Pancreas (tissue), 10 donors: ENCODE measurements around the gene UNC45B. TPM values are rescaled to one million over a fixed set of nuclear protein-coding genes. Genes with fewer than 3 reads are reported as not detected.

Experiments used
- ATAC-seq, 4 donors: fragments of 200-7000 bp; cut with Tn5 transposase; one replicate each; pipeline versions ENCODE4 v1.8.0 to v1.9.1; 2020; ENCODE audit warnings: mild to moderate bottlenecking in 4 of 4, moderate library complexity in 4 of 4
- DNase-seq, 6 donors: peaks; one replicate each; pipeline ENCODE4 v3.0.0-alpha.2; 2020
- FAIRE-seq: peaks from 2 replicates; lab custom pipeline; 2012; peaks lifted over from hg19 to GRCh38; lab: Jason Lieb, UNC
- H3K27ac ChIP-seq, 4 donors: fragments of 200-600 bp; sonication (generic); 1 replicate in 3 of 4; 2 replicates in 1 of 4; pipeline versions ENCODE4 v1.5.0 to v1.8.0; 2020
- H3K27me3 ChIP-seq, 4 donors: fragments of 200-600 bp; one replicate each; pipeline ENCODE4 v1.8.0; 2021
- H3K36me3 ChIP-seq, 3 donors: fragments of 200-600 bp; sonication (generic) in 1 of 3; one replicate each; pipeline versions ENCODE4 v1.5.0 to v1.8.0; 2020 to 2021
- H3K4me1 ChIP-seq, 3 donors: fragments of 200-600 bp; one replicate each; pipeline ENCODE4 v1.8.0; 2021
- H3K4me3 ChIP-seq, 4 donors: fragments of 200-600 bp; sonication (generic) in 2 of 4; one replicate each; pipeline versions ENCODE4 v1.5.0 to v1.8.0; 2020 to 2021
- H3K9me3 ChIP-seq, 4 donors: fragments of 200-600 bp; one replicate each; pipeline ENCODE4 v1.8.0; 2021
- whole genome bisulfite sequencing, 2 donors: extraction: QIAGEN DNeasy Blood & Tissue Kit; methylation state at CpG; one replicate each; pipeline ENCODE4 v1.1.7; 2013; 5-methylcytosine and 5-hydroxymethylcytosine counted together
- intact Hi-C, 3 donors: fragments of 100-400 bp; cut with DNase I; formaldehyde crosslinking; loops; one replicate each; pipeline versions ENCODE4 v1.11.1 to v1.14.2; 2022
- polyA plus RNA-seq, 2 donors: library from polyadenylated mRNA; stranded (reverse); fragments of 200-250 nt; gene quantifications; one replicate each; pipeline ENCODE4 v1.2.3, GENCODE V29; 2013
- total RNA-seq, 6 donors: library from RNA; stranded (reverse); fragmentation: NEBNext Ultra II Directional in 4 of 6; extraction: Animal tissue kit (Norgen Biotek cat#: 25700) in 4 of 6; gene quantifications; one replicate each; pipeline versions ENCODE4 v1.2.1 to v1.2.4, GENCODE V29; 2021 to 2023
- TF ChIP-seq, protein P1 (sequence below), 4 donors: fragments of 200-600 bp; sonication (generic) in 3 of 4; IDR thresholded peaks; one replicate each; pipeline versions ENCODE4 v1.5.0 to v1.8.0; 2021; ENCODE audit warnings: antibody characterized with exemption in 4 of 4
- donor health status: healthy with polysubstance abuse.
- donor health status: DM: no; HTN: no; CAD: no; lungs with moderate emphysema.
- donor health status: DM: no; HTN: no; CAD: no.
- donor health status: control.
- donor health status: control.
- donor health status: Bipolar disorder and iron deficiency.
- donor health status: DM: yes; HTN: yes; CAD: no.
- donor health status: DM: no; HTN: no; CAD: no.
- donor health status: DM: no; HTN: no; CAD: no.
- donor health status: DM: yes; HTN: yes; CAD: no.

The UNC45B gene
- total and polyA plus RNA-seq, 8 donors: 0.02 to 0.06 (median 0.04) TPM; not detected in 5

DNA sequence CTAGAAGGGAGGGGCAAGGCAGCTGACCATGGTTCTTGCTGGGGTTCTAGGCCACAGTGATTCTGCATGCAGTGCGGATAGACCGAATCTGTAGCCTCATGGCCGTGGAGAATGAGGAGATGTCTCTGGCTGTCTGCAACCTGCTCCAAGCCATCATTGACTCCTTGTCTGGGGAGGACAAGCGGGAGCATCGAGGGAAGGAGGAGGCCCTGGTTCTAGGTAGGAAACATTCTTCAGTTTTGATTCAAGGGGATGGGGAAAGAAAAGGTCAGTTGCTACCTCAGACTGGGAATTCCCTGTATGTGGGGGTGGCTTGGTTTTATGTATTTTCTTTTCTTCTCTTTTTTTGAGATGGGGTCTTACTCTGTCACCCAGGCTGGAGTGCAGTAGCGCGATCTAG is 7.6 kb downstream of the UNC45B start:
- no peak overlapping the region for H3K4me3 ChIP-seq
- ATAC-seq (no peak), FAIRE-seq (no peak), DNase-seq (peak in 1 of 6 donors; percentile 14)
- TF ChIP-seq, protein P1, sequence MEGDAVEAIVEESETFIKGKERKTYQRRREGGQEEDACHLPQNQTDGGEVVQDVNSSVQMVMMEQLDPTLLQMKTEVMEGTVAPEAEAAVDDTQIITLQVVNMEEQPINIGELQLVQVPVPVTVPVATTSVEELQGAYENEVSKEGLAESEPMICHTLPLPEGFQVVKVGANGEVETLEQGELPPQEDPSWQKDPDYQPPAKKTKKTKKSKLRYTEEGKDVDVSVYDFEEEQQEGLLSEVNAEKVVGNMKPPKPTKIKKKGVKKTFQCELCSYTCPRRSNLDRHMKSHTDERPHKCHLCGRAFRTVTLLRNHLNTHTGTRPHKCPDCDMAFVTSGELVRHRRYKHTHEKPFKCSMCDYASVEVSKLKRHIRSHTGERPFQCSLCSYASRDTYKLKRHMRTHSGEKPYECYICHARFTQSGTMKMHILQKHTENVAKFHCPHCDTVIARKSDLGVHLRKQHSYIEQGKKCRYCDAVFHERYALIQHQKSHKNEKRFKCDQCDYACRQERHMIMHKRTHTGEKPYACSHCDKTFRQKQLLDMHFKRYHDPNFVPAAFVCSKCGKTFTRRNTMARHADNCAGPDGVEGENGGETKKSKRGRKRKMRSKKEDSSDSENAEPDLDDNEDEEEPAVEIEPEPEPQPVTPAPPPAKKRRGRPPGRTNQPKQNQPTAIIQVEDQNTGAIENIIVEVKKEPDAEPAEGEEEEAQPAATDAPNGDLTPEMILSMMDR (IDR thresholded peaks at IDR 0.05): no peak
- no peaks in the 10 kb centered on the region for H3K9me3 ChIP-seq
- H3K27ac ChIP-seq: no peak overlapping the region
- H3K27me3 ChIP-seq: no peaks in the 10 kb centered on the region
- WGBS, 2 donors: 81 to 92% methylated on average over 7 of the region's 7 CpGs
- H3K36me3 ChIP-seq: no peaks in the 10 kb centered on the region
- no peaks in the 10 kb centered on the region for H3K4me1 ChIP-seq
- intact Hi-C loops: no loop called here

DNA sequence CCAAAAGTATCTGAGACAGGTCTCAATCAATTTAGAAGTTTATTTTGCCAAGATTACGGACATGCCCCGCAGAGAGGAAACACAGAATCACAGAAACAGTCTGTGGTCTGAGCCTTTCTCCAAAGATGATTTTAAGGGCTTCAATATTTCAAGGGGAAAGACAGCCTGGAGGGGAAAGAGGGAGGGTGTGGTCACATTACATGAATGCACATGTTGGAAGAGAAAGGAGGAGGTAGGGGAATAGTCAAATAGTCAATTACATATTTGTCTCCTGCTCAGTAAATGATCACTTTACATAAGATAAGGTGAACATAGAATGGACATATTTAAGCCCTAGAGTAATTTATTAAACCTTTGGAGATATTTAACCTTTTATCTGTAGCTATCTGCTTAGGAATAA is 12.3 kb downstream of the UNC45B start:
- FAIRE-seq (no peak), ATAC-seq (no peak), DNase-seq (no peak)
- TF ChIP-seq, protein P1 (IDR thresholded peaks at IDR 0.05): no peak
- Histone ChIP-seq H3K27ac (no peak overlapping the region), H3K4me1 (no peaks in the 10 kb centered on the region), H3K36me3 (no peaks in the 10 kb centered on the region), H3K27me3 (no peaks in the 10 kb centered on the region), H3K9me3 (no peaks in the 10 kb centered on the region), H3K4me3 (no peak overlapping the region)
- intact Hi-C loops: loop anchor here in 1 of 3 donors (10.0 kb wide), 1 partner anchor 375 kb away; the partner anchor contains the start of gene SLFN12L
- 55 to 72% methylated on average over 2 of the region's 2 CpGs for WGBS, 2 donors

DNA sequence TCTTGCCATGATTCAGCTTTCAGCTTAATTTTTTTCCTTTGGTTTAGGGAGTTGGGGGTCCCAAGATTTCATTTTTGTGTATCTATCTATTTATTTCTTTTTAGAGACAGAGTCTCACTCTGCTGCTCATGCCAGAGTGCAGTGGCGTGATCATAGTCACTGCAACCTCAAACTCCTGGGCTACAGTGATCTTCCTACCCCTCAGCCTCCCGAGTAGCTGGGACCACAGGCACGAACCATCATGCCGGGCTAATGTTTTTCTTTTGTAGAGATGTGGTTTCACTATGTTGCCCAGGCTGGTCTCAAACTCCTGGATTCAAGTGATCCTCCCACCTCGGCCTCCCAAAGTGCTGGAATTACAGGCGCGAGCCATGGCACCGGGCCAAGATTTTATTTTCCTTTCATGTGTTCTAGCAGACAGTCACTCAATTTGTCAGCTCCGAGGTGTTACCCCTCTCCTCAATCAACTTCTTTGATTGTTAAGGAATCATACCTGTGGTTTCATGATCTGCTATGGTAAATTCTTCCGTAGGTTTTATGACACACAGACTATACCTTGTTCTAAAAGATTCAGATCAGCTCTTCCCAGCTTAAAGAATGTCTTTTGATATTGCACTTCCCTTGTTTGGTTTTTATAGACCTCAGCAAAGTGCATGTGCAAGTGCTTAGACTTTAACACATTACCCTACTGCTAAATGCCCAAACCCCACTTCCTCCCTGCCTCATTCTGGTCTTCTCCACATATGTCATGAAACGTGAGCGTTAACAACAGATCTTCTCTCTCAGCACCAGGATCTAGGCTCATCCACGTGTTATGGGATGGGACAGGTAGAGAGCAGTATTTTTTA is 13.0 kb downstream of the UNC45B start:
- no peak for ATAC-seq
- FAIRE-seq: no peak

DNA sequence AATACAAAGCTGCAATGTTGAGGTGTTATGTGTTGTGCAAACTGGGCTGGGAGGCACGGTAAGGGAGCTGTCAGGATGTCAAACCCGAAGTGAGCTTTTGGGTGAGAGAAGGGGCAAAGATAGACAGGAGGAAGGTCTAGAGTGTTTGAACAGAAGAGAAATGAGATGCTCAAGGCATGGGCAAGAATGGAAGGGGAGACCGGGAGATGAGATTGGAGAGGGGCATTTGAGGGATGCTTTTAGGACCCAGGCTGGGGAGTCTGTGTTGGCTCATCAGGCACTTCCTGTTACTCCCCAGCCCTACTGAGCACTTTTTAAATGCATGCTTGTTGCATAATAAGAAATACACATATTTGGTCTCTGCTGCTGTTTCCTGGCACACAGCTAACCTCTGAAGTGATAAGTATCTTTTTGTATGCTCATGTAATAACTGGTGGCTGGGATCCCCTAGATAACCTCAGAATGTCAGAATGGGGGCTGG is 13.7 kb downstream of the UNC45B start:
- H3K27ac ChIP-seq: no peak overlapping the region
- WGBS, 2 donors: 51 to 53% methylated on average over 3 of the region's 3 CpGs
- no peaks in the 10 kb centered on the region for H3K9me3 ChIP-seq
- no peak overlapping the region for H3K4me3 ChIP-seq
- TF ChIP-seq, protein P1 (IDR thresholded peaks at IDR 0.05): no peak
- H3K36me3 ChIP-seq: no peaks in the 10 kb centered on the region
- DNase-seq: no peak
- no peaks in the 10 kb centered on the region for H3K27me3 ChIP-seq
- FAIRE-seq: no peak
- intact Hi-C loops: loop anchor here in 1 of 3 donors (10.0 kb wide), 1 partner anchor 373 kb away; the partner anchor contains the start of gene SLFN12L
- no peak for ATAC-seq
- no peaks in the 10 kb centered on the region for H3K4me1 ChIP-seq

More for the DNA sequence above, 13.0 kb downstream of the UNC45B start:
- Histone ChIP-seq H3K27me3 (no peaks in the 10 kb centered on the region), H3K4me1 (no peaks in the 10 kb centered on the region), H3K4me3 (no peak overlapping the region), H3K36me3 (no peaks in the 10 kb centered on the region), H3K9me3 (no peaks in the 10 kb centered on the region), H3K27ac (no peak overlapping the region)
- TF ChIP-seq, protein P1 (IDR thresholded peaks at IDR 0.05): no peak
- 55 to 65% methylated on average over 13 of the region's 13 CpGs for WGBS, 2 donors
- intact Hi-C loops: loop anchor here in 1 of 3 donors (10.0 kb wide), 1 partner anchor 374 kb away; the partner anchor contains the start of gene SLFN12L
- no peak for DNase-seq
